Activated T-cell treated with anti-CD3 and anti-CD28 coated beads, Interleukin-2, amount 50 U/mL, for 72 hours (primary cell): ENCODE data around the gene CD3D. TPM values are rescaled to one million over a fixed set of nuclear protein-coding genes. Genes with fewer than 3 reads are reported as not detected.

Experiments used
- total RNA-seq, 2 donors: library from RNA; stranded (reverse); gene quantifications; one replicate each; pipeline ENCODE4 v1.2.3, GENCODE V29; 2022

Gene CD3D
- total RNA-seq, 2 donors from 2014 or later, result 245 to 250 TPM

Other genes with a start within 250 kb of the CD3D start
- under 1 TPM; 0.46 to 0.53 TPM for gene SCN4B, start 189.9 kb downstream of the CD3D start, total RNA-seq
- not detected for gene SCN2B, start 166.1 kb downstream of the CD3D start, total RNA-seq
- gene JAML, start 117.7 kb downstream of the CD3D start, total RNA-seq, result 100 to 1,000 TPM; 272 to 369 TPM
- 10 to 100 TPM; 71.3 to 76.3 TPM for gene MPZL3, start 90.3 kb downstream of the CD3D start, total RNA-seq
- 10 to 100 TPM; 10.1 to 12.9 TPM for gene MPZL2, start 78.4 kb downstream of the CD3D start, total RNA-seq
- gene CD3E, start 38.0 kb downstream of the CD3D start, total RNA-seq, result 100 to 1,000 TPM; 404 to 419 TPM
- 100 to 1,000 TPM; 125 to 128 TPM for gene CD3G, start 1.6 kb upstream of the CD3D start, total RNA-seq
- gene UBE4A, start 16.9 kb upstream of the CD3D start, total RNA-seq, result 10 to 100 TPM; 45.6 to 46.0 TPM
- 100 to 1,000 TPM; 176 to 225 TPM for gene ATP5MG, start 58.9 kb upstream of the CD3D start, total RNA-seq
- gene KMT2A, start 93.8 kb upstream of the CD3D start, total RNA-seq, result 100 to 1,000 TPM; 106 to 124 TPM
- 1 to 10 TPM in 1 of 2 donors, under 1 TPM in 1; 0.74 to 1.4 TPM for gene TTC36, start 184.8 kb upstream of the CD3D start, total RNA-seq
- gene TMEM25, start 188.5 kb upstream of the CD3D start, total RNA-seq, result 10 to 100 TPM; 18.1 to 18.6 TPM
- gene IFT46, start 223.2 kb upstream of the CD3D start, total RNA-seq, result 10 to 100 TPM; 20.7 to 32.3 TPM
- 100 to 1,000 TPM; 170 to 180 TPM for gene ARCN1, start 229.7 kb upstream of the CD3D start, total RNA-seq